HL-60 (cell line): ENCODE data around the gene HSPA13.
"Not testable (repeated sequence)": the region's sequence is repeated elsewhere in the genome, so short reads cannot be mapped to it uniquely, and the experiment has no call there.

Experiments used
- DNase-seq, 2 experiments: peaks; one replicate each; pipeline ENCODE4 v3.0.0-alpha.2; 2010 to 2020; ENCODE audit warnings: low read depth in 1 of 2, low spot score in 1 of 2
- H3K27ac ChIP-seq: fragments of 250-450 bp; sonication (Bioruptor Pico); replicated peaks from 2 replicates; pipeline ENCODE4 v1.5.1; 2020; ENCODE audit warnings: mild to moderate bottlenecking, moderate library complexity
- H3K27me3 ChIP-seq: fragments of 250-450 bp; sonication (Bioruptor Pico); 2 replicates; pipeline ENCODE4 v1.5.1; 2021; ENCODE audit warnings: mild to moderate bottlenecking, moderate library complexity; ENCODE audit not compliant: insufficient read depth, poor library complexity, severe bottlenecking
- H3K4me3 ChIP-seq: replicated peaks from 2 replicates; pipeline ENCODE4 v1.5.1; 2011; ENCODE audit warnings: mild to moderate bottlenecking, control low read depth, low read length; ENCODE audit not compliant: insufficient read depth
- CTCF ChIP-seq: IDR thresholded peaks from one replicate; pipeline ENCODE4 v1.5.1; 2011; ENCODE audit warnings: low read length, control low read depth, inconsistent platforms; ENCODE audit not compliant: insufficient read depth
- GABPA ChIP-seq: IDR thresholded peaks from 2 replicates; pipeline ENCODE4 v1.6.1; 2012; ENCODE audit warnings: low read depth
- POLR2AphosphoS5 ChIP-seq: IDR thresholded peaks from 2 replicates; pipeline ENCODE4 v1.6.1; 2012; ENCODE audit warnings: low read depth
- REST ChIP-seq: IDR thresholded peaks from 2 replicates; pipeline ENCODE4 v1.6.1; 2012; ENCODE audit warnings: low read depth; ENCODE audit not compliant: insufficient replicate concordance
- SPI1 ChIP-seq: IDR thresholded peaks from 2 replicates; pipeline ENCODE4 v1.6.1; 2012; ENCODE audit warnings: low read depth, mild to moderate bottlenecking, borderline replicate concordance

Gene HSPA13

GRCh38 chr21:14353726-14354125 is 29.2 kb downstream of the HSPA13 start:
- no peak for DNase-seq
- H3K27me3 ChIP-seq = no peaks in the 10 kb centered on the region
- H3K4me3 ChIP-seq = no peak overlapping the region
- no peak for TF ChIP-seq REST
- no peak for TF ChIP-seq CTCF
- TF ChIP-seq SPI1 = no peak
- no peak for TF ChIP-seq GABPA
- no peak for TF ChIP-seq POLR2AphosphoS5
- no peak overlapping the region for H3K27ac ChIP-seq

GRCh38 chr21:14353231-14353630 is 29.7 kb downstream of the HSPA13 start:
- DNase-seq = no peak
- Histone ChIP-seq H3K27ac (no peak overlapping the region), H3K4me3 (no peak overlapping the region), H3K27me3 (no peaks in the 10 kb centered on the region)
- TF ChIP-seq CTCF = no peak
- no peak for TF ChIP-seq REST
- no peak for TF ChIP-seq SPI1
- no peak for TF ChIP-seq POLR2AphosphoS5
- TF ChIP-seq GABPA = no peak

- not testable (repeated sequence) for H3K4me3 ChIP-seq, H3K27me3 ChIP-seq, DNase-seq, H3K27ac ChIP-seq
Observed at GRCh38 chr21:14327346-14327745, 55.6 kb downstream of the HSPA13 start.

- no peak for TF ChIP-seq POLR2AphosphoS5
- TF ChIP-seq GABPA = no peak
- no peak for TF ChIP-seq SPI1
- TF ChIP-seq REST = no peak
- no peak for TF ChIP-seq CTCF
- no peak for DNase-seq
- H3K4me3 ChIP-seq = no peak overlapping the region
Observed at GRCh38 chr21:14325595-14325994, 57.4 kb downstream of the HSPA13 start.

More at GRCh38 chr21:14325595-14325994, 57.4 kb downstream of the HSPA13 start:
- H3K27ac ChIP-seq = no peak overlapping the region
- no peaks in the 10 kb centered on the region for H3K27me3 ChIP-seq
